Upper lobe of right lung (tissue), 1 donor: Measurements from ENCODE around the gene NAP1L4. TPM values are rescaled to one million over a fixed set of nuclear protein-coding genes. Genes with fewer than 3 reads are reported as not detected.

Experiments
- ATAC-seq: fragments of 200-7000 bp; cut with Tn5 transposase; one replicate; pipeline ENCODE4 v1.9.1; 2020; ENCODE audit warnings: mild to moderate bottlenecking, moderate library complexity
- DNase-seq: peaks from one replicate; pipeline ENCODE4 v3.0.0-alpha.2; 2020
- H3K27ac ChIP-seq: fragments of 200-600 bp; one replicate; pipeline ENCODE4 v1.8.0; 2022
- H3K27me3 ChIP-seq: fragments of 200-600 bp; one replicate; pipeline ENCODE4 v1.8.0; 2022; ENCODE audit warnings: mild to moderate bottlenecking
- H3K36me3 ChIP-seq: fragments of 200-600 bp; one replicate; pipeline ENCODE4 v1.8.0; 2022
- H3K4me1 ChIP-seq: fragments of 200-600 bp; one replicate; pipeline ENCODE4 v1.8.0; 2022
- H3K4me3 ChIP-seq: fragments of 200-600 bp; one replicate; pipeline ENCODE4 v1.8.0; 2022; ENCODE audit warnings: mild to moderate bottlenecking
- H3K9me3 ChIP-seq: fragments of 200-600 bp; one replicate; pipeline ENCODE4 v1.8.0; 2022
- intact Hi-C: fragments of 100-400 bp; cut with DNase I; formaldehyde crosslinking; loops from one replicate; pipeline ENCODE4 v1.11.0; 2022
- total RNA-seq: library from RNA; stranded (reverse); fragmentation: NEBNext Ultra II Directional; extraction: Animal tissue kit (Norgen Biotek cat#: 25700); gene quantifications from one replicate; pipeline ENCODE4 v1.2.1, GENCODE V29; 2021
- TF ChIP-seq, protein P1 (sequence below): fragments of 200-600 bp; IDR thresholded peaks from one replicate; pipeline ENCODE4 v1.8.0; 2022; ENCODE audit warnings: antibody characterized with exemption
- donor health status: DM: no; HTN: yes; CAD: no; lungs with severe emphysema.

Gene NAP1L4
- total RNA-seq, 1 donor from 2014 or later: 92.7 TPM

GRCh38 chr11:3003396-3004231 lies 11.5 kb upstream of the NAP1L4 start:
- peak; percentile 59 for DNase-seq
- Histone ChIP-seq H3K36me3 (peaks cover 57% of the 10 kb centered on the region), H3K9me3 (no peaks in the 10 kb centered on the region), H3K27ac (no peak overlapping the region), H3K4me1 (no peaks in the 10 kb centered on the region), H3K4me3 (no peak overlapping the region), H3K27me3 (no peaks in the 10 kb centered on the region)
- intact Hi-C loops: no loop called here
- ATAC-seq: no peak
- TF ChIP-seq, protein P1, sequence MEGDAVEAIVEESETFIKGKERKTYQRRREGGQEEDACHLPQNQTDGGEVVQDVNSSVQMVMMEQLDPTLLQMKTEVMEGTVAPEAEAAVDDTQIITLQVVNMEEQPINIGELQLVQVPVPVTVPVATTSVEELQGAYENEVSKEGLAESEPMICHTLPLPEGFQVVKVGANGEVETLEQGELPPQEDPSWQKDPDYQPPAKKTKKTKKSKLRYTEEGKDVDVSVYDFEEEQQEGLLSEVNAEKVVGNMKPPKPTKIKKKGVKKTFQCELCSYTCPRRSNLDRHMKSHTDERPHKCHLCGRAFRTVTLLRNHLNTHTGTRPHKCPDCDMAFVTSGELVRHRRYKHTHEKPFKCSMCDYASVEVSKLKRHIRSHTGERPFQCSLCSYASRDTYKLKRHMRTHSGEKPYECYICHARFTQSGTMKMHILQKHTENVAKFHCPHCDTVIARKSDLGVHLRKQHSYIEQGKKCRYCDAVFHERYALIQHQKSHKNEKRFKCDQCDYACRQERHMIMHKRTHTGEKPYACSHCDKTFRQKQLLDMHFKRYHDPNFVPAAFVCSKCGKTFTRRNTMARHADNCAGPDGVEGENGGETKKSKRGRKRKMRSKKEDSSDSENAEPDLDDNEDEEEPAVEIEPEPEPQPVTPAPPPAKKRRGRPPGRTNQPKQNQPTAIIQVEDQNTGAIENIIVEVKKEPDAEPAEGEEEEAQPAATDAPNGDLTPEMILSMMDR: no peak

DNA sequence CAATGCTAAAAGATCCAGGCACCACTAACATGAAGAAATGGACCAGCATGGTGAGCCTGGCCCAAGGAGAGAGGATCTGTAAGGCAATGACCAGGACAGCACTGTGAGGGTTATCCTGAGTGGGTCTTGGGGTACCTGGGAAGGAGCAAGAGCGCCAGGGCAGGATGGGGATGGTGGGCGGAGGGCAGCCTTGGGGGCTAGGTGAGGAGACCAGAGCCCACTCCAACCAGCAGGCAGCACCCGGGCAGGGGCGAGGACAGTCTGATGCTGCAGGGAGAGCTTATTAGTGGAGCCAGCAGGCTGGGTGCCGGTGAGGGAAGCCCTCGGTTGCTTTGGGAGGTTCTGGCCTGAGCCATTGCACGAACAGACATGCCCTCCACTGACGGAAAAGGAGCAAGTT lies 10.7 kb upstream of the NAP1L4 start:
- Histone ChIP-seq H3K36me3 (peaks cover 55% of the 10 kb centered on the region), H3K27ac (no peak overlapping the region), H3K9me3 (no peaks in the 10 kb centered on the region), H3K4me3 (no peak overlapping the region), H3K27me3 (no peaks in the 10 kb centered on the region), H3K4me1 (no peaks in the 10 kb centered on the region)
- intact Hi-C loops: no loop called here
- TF ChIP-seq, protein P1: no peak
- no peak for ATAC-seq
- DNase-seq: peak; percentile 50

- no peaks in the 10 kb centered on the region for H3K27me3 ChIP-seq
- no peak overlapping the region for H3K4me3 ChIP-seq
- peak; percentile 42 for DNase-seq
- H3K27ac ChIP-seq: no peak overlapping the region
- H3K9me3 ChIP-seq: no peaks in the 10 kb centered on the region
- no peak for ATAC-seq
- peaks cover 55% of the 10 kb centered on the region for H3K36me3 ChIP-seq
- no peaks in the 10 kb centered on the region for H3K4me1 ChIP-seq
- intact Hi-C loops: no loop called here
- TF ChIP-seq, protein P1: no peak
Observed at GRCh38 chr11:3002351-3002861, 10.3 kb upstream of the NAP1L4 start.

- peaks cover 53% of the 10 kb centered on the region for H3K36me3 ChIP-seq
- H3K9me3 ChIP-seq: no peaks in the 10 kb centered on the region
- no peak overlapping the region for H3K27ac ChIP-seq
- no peaks in the 10 kb centered on the region for H3K27me3 ChIP-seq
- ATAC-seq (no peak), DNase-seq (peak; percentile 51)
- no peak overlapping the region for H3K4me3 ChIP-seq
- intact Hi-C loops: no loop called here
- no peaks in the 10 kb centered on the region for H3K4me1 ChIP-seq
- TF ChIP-seq, protein P1: no peak
Observed at GRCh38 chr11:3001496-3001895, 9.4 kb upstream of the NAP1L4 start.

- DNase-seq (peak; percentile 69), ATAC-seq (peak; percentile 12)
- TF ChIP-seq, protein P1: no peak
- H3K4me1 ChIP-seq: no peaks in the 10 kb centered on the region
- no peaks in the 10 kb centered on the region for H3K27me3 ChIP-seq
- H3K27ac ChIP-seq: no peak overlapping the region
- peaks cover 44% of the 10 kb centered on the region for H3K36me3 ChIP-seq
- no peaks in the 10 kb centered on the region for H3K9me3 ChIP-seq
- no peak overlapping the region for H3K4me3 ChIP-seq
- intact Hi-C loops: no loop called here
Observed at GRCh38 chr11:3000032-3000961, 8.2 kb upstream of the NAP1L4 start.
